Measurements from ENCODE around the gene RFNG.

Gene RFNG

GRCh38 chr17:82025401-82026107, 26.1 kb downstream of the RFNG start:
- in situ Hi-C loops (cut with MboI; ENCODE audit: low pct_unique_long_range_greater_than_20kb, low sequenced_read_pairs, unreplicated experiment), result no loop called here
- TF ChIP-seq CTCF (IDR thresholded peaks at IDR 0.05; ENCODE audit: extremely low read depth, insufficient read depth, missing control alignments), result no peak
- no peak for DNase-seq (ENCODE audit: low spot score)

- in situ Hi-C loops (cut with MboI; ENCODE audit: low pct_unique_long_range_greater_than_20kb, low sequenced_read_pairs, unreplicated experiment), result no loop called here
- no peak for DNase-seq (ENCODE audit: low spot score)
- no peak for TF ChIP-seq CTCF (IDR thresholded peaks at IDR 0.05; ENCODE audit: extremely low read depth, insufficient read depth, missing control alignments)
These were observed 26.8 kb downstream of the RFNG start for GRCh38 chr17:82024859-82025258.

GRCh38 chr17:82023447-82024241, 28.0 kb downstream of the RFNG start:
- DNase-seq (ENCODE audit: low spot score), result peak; percentile 68

GRCh38 chr17:82022981-82023446, 28.6 kb downstream of the RFNG start, which contains the start of gene LRRC45:
Gene LRRC45 (plus strand): TSS chr17:82023305. CDS start chr17:82023644, 339 bp downstream.
- no peak for TF ChIP-seq CTCF (IDR thresholded peaks at IDR 0.05; ENCODE audit: extremely low read depth, insufficient read depth, missing control alignments)
- peak; percentile 100 for DNase-seq (ENCODE audit: low spot score)

More at GRCh38 chr17:82023447-82024241, 28.0 kb downstream of the RFNG start:
- in situ Hi-C loops (cut with MboI; ENCODE audit: low pct_unique_long_range_greater_than_20kb, low sequenced_read_pairs, unreplicated experiment), result no loop called here
- no peak for TF ChIP-seq CTCF (IDR thresholded peaks at IDR 0.05; ENCODE audit: extremely low read depth, insufficient read depth, missing control alignments)

GRCh38 chr17:82022310-82022980, 29.2 kb downstream of the RFNG start, which contains the start of gene CENPX:
Gene CENPX (minus strand): TSS chr17:82022878. CDS start chr17:82022861, 17 bp downstream.
- in situ Hi-C loops (cut with MboI; ENCODE audit: low pct_unique_long_range_greater_than_20kb, low sequenced_read_pairs, unreplicated experiment), result no loop called here
- DNase-seq (ENCODE audit: low spot score), result no peak
- TF ChIP-seq CTCF (IDR thresholded peaks at IDR 0.05; ENCODE audit: extremely low read depth, insufficient read depth, missing control alignments), result no peak

More at GRCh38 chr17:82022981-82023446, 28.6 kb downstream of the RFNG start, which contains the start of gene LRRC45:
- in situ Hi-C loops (cut with MboI; ENCODE audit: low pct_unique_long_range_greater_than_20kb, low sequenced_read_pairs, unreplicated experiment), result no loop called here

- no peak for DNase-seq (ENCODE audit: low spot score)
- no peak for TF ChIP-seq CTCF (IDR thresholded peaks at IDR 0.05; ENCODE audit: extremely low read depth, insufficient read depth, missing control alignments)
- in situ Hi-C loops (cut with MboI; ENCODE audit: low pct_unique_long_range_greater_than_20kb, low sequenced_read_pairs, unreplicated experiment), result no loop called here
These were observed 29.7 kb downstream of the RFNG start for GRCh38 chr17:82021900-82022309.
